Vagina (tissue), 2 donors: ENCODE results near the gene SPR. TPM values are rescaled to one million over a fixed set of nuclear protein-coding genes. Genes with fewer than 3 reads are reported as not detected.

Source experiments
- DNase-seq, 2 donors: peaks; one replicate each; pipeline ENCODE4 v3.0.0-alpha.2; 2017; ENCODE audit errors: extremely low spot score in 2 of 2
- H3K27ac ChIP-seq: fragments of 200-600 bp; sonication (generic); one replicate; pipeline ENCODE4 v1.5.1; 2019
- H3K27me3 ChIP-seq: fragments of 200-600 bp; sonication (generic); one replicate; pipeline ENCODE4 v1.5.1; 2019
- H3K36me3 ChIP-seq, 2 donors: fragments of 200-600 bp; sonication (generic); one replicate each; pipeline ENCODE4 v1.5.1; 2017 to 2019
- H3K4me1 ChIP-seq: fragments of 200-600 bp; sonication (generic); one replicate; pipeline ENCODE4 v1.5.1; 2019
- H3K4me3 ChIP-seq, 2 donors: fragments of 200-600 bp; sonication (generic); 1 replicate in 1 of 2; 2 replicates in 1 of 2; pipeline ENCODE4 v1.5.1; 2016 to 2019
- H3K9me3 ChIP-seq: fragments of 200-600 bp; sonication (generic); one replicate; pipeline ENCODE4 v1.5.1; 2019
- CTCF ChIP-seq, 3 experiments: fragments of 450-650 bp in 2 of 3; fragments of 200-600 bp in 1 of 3; sonication (generic) in 1 of 3; IDR thresholded peaks; one replicate each; pipeline ENCODE4 v1.5.1; 2017 to 2019; ENCODE audit warnings: antibody characterized with exemption in 3 of 3, mild to moderate bottlenecking in 2 of 3, moderate library complexity in 2 of 3
- POLR2A ChIP-seq, 2 donors: fragments of 450-650 bp; IDR thresholded peaks; one replicate each; pipeline ENCODE4 v1.6.1; 2017; ENCODE audit warnings: antibody characterized with exemption in 2 of 2, mild to moderate bottlenecking in 2 of 2, moderate library complexity in 2 of 2
- POLR2AphosphoS5 ChIP-seq, 2 donors: sonication (generic); formaldehyde crosslinking; IDR thresholded peaks; one replicate each; pipeline ENCODE4 v1.9.0; 2017; ENCODE audit warnings: antibody characterized with exemption in 2 of 2, mild to moderate bottlenecking in 2 of 2, low read depth in 1 of 2; ENCODE audit not compliant: insufficient read depth in 1 of 2
- intact Hi-C: fragments of 100-400 bp; cut with DNase I; formaldehyde crosslinking; loops from one replicate; pipeline ENCODE4 v1.15.1; 2023
- total RNA-seq: library from RNA; depleted of rRNA; stranded (reverse); fragments of >200 nt; gene quantifications from one replicate; pipeline ENCODE4 v1.2.3, GENCODE V29; 2016

The SPR gene
- total RNA-seq, 1 donor from 2014 or later: 45.7 TPM

GRCh38 chr2:72934683-72935610, 47.7 kb downstream of the SPR start:
- Histone ChIP-seq H3K36me3 (no peaks in the 10 kb centered on the region), H3K4me1 (peaks cover 10% of the 10 kb centered on the region), H3K4me3 (no peak overlapping the region), H3K9me3 (no peaks in the 10 kb centered on the region), H3K27me3 (no peaks in the 10 kb centered on the region), H3K27ac (no peak overlapping the region)
- intact Hi-C loops: no loop called here
- TF ChIP-seq POLR2AphosphoS5 (IDR thresholded peaks at IDR 0.05; ENCODE audit: insufficient read depth in 1 of 2, low read depth in 1 of 2): no peak
- TF ChIP-seq POLR2A (IDR thresholded peaks at IDR 0.05): no peak
- TF ChIP-seq CTCF (IDR thresholded peaks at IDR 0.05): no peak
- no peak for DNase-seq

GRCh38 chr2:72935611-72935957, 48.4 kb downstream of the SPR start:
- intact Hi-C loops: no loop called here
- H3K27me3 ChIP-seq: no peaks in the 10 kb centered on the region
- peaks cover 10% of the 10 kb centered on the region for H3K4me1 ChIP-seq
- TF ChIP-seq POLR2A (IDR thresholded peaks at IDR 0.05): no peak
- no peak for TF ChIP-seq CTCF (IDR thresholded peaks at IDR 0.05)
- no peak for TF ChIP-seq POLR2AphosphoS5 (IDR thresholded peaks at IDR 0.05; ENCODE audit: insufficient read depth in 1 of 2, low read depth in 1 of 2)
- H3K27ac ChIP-seq: no peak overlapping the region
- H3K9me3 ChIP-seq: no peaks in the 10 kb centered on the region
- DNase-seq: no peak
- no peaks in the 10 kb centered on the region for H3K36me3 ChIP-seq
- no peak overlapping the region for H3K4me3 ChIP-seq

GRCh38 chr2:72936660-72937355, 49.6 kb downstream of the SPR start:
- intact Hi-C loops: no loop called here
- no peaks in the 10 kb centered on the region for H3K9me3 ChIP-seq
- TF ChIP-seq POLR2A (IDR thresholded peaks at IDR 0.05) (no peak), CTCF (IDR thresholded peaks at IDR 0.05) (no peak), POLR2AphosphoS5 (IDR thresholded peaks at IDR 0.05; ENCODE audit: insufficient read depth in 1 of 2, low read depth in 1 of 2) (no peak)

GRCh38 chr2:72937356-72937669, 50.1 kb downstream of the SPR start:
- intact Hi-C loops: no loop called here
- H3K27me3 ChIP-seq: no peaks in the 10 kb centered on the region
- no peak for DNase-seq
- no peak overlapping the region for H3K27ac ChIP-seq
- no peaks in the 10 kb centered on the region for H3K36me3 ChIP-seq
- H3K9me3 ChIP-seq: no peaks in the 10 kb centered on the region
- peaks cover 10% of the 10 kb centered on the region for H3K4me1 ChIP-seq
- no peak overlapping the region for H3K4me3 ChIP-seq
- no peak for TF ChIP-seq POLR2A (IDR thresholded peaks at IDR 0.05)
- no peak for TF ChIP-seq CTCF (IDR thresholded peaks at IDR 0.05)
- TF ChIP-seq POLR2AphosphoS5 (IDR thresholded peaks at IDR 0.05; ENCODE audit: insufficient read depth in 1 of 2, low read depth in 1 of 2): no peak

More at GRCh38 chr2:72936660-72937355, 49.6 kb downstream of the SPR start:
- DNase-seq: no peak
- Histone ChIP-seq H3K27me3 (no peaks in the 10 kb centered on the region), H3K27ac (no peak overlapping the region), H3K4me1 (peaks cover 10% of the 10 kb centered on the region), H3K4me3 (no peak overlapping the region), H3K36me3 (no peaks in the 10 kb centered on the region)

- no peaks in the 10 kb centered on the region for H3K27me3 ChIP-seq
- peaks cover 10% of the 10 kb centered on the region for H3K4me1 ChIP-seq
- TF ChIP-seq POLR2A (IDR thresholded peaks at IDR 0.05) (no peak), CTCF (IDR thresholded peaks at IDR 0.05) (no peak), POLR2AphosphoS5 (IDR thresholded peaks at IDR 0.05; ENCODE audit: insufficient read depth in 1 of 2, low read depth in 1 of 2) (no peak)
- DNase-seq: no peak
- H3K36me3 ChIP-seq: no peaks in the 10 kb centered on the region
- no peak overlapping the region for H3K27ac ChIP-seq
- intact Hi-C loops: no loop called here
- H3K4me3 ChIP-seq: no peak overlapping the region
- no peaks in the 10 kb centered on the region for H3K9me3 ChIP-seq
These were observed 51.2 kb downstream of the SPR start for GRCh38 chr2:72938455-72938854.
